Measurements from ENCODE around the gene ACAP3.

DNA sequence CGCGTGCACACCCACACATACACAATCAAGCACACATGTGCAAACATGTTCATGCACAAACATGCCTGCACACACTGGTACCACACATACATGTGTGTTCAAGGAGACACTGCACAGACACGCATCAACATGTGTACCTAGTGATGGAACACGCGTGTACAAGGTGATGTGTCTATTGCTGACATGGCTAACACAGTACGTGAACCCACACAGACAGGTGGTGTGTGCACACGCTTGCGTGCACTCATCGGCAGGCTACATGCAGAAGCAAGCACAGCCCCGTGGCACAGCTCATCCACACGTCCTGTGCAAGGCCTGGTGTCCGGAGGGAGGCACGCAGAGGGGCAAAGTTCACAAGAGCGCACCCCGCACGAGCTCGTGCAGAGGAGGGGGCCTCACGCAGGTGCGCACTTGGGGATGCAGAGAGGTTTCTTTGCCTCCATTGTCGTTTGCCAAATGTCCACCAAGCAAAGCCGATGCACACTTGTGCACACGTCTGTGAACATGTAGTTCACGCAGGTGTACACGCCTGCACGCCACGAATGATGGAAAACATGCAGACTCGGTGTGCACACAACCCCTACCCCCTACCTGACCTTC lies 969 bp downstream of the ACAP3 start:
- TF ChIP-seq, protein P1, sequence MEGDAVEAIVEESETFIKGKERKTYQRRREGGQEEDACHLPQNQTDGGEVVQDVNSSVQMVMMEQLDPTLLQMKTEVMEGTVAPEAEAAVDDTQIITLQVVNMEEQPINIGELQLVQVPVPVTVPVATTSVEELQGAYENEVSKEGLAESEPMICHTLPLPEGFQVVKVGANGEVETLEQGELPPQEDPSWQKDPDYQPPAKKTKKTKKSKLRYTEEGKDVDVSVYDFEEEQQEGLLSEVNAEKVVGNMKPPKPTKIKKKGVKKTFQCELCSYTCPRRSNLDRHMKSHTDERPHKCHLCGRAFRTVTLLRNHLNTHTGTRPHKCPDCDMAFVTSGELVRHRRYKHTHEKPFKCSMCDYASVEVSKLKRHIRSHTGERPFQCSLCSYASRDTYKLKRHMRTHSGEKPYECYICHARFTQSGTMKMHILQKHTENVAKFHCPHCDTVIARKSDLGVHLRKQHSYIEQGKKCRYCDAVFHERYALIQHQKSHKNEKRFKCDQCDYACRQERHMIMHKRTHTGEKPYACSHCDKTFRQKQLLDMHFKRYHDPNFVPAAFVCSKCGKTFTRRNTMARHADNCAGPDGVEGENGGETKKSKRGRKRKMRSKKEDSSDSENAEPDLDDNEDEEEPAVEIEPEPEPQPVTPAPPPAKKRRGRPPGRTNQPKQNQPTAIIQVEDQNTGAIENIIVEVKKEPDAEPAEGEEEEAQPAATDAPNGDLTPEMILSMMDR (IDR thresholded peaks at IDR 0.05; ENCODE audit: low read depth, low read length), result no peak
- no peak for TF ChIP-seq EZH2phosphoT487 (IDR thresholded peaks at IDR 0.05; ENCODE audit: low read depth)

All from OCI-LY3 (cell line).